Panc1 (cell line): ENCODE results near the gene HSD17B1. TPM values are rescaled to one million over a fixed set of nuclear protein-coding genes. Genes with fewer than 3 reads are reported as not detected.

ENCODE experiments used
- ATAC-seq: fragments of 200-7000 bp; cut with Tn5 transposase; 2 replicates; pipeline ENCODE4 v1.9.1; 2020; ENCODE audit warnings: mild to moderate bottlenecking, moderate library complexity
- BruUV-seq: library from RNA; stranded (reverse); fragments of 400-500 nt; replicated peaks from 2 replicates; lab custom pipeline; 2021; lab: Mats Ljungman, UMichigan
- CTCF ChIA-PET: fragments of 300-600 bp; sonication (Branson Sonifier 250); formaldehyde crosslinking; loops from one replicate; lab custom pipeline; 2022; ENCODE audit warnings: antibody characterized with exemption; lab: Charles Lee
- POLR2A ChIA-PET: fragments of 300-600 bp; sonication (Branson Sonifier 250); formaldehyde crosslinking; loops from one replicate; lab custom pipeline; 2022; ENCODE audit warnings: antibody characterized with exemption; lab: Charles Lee
- DNase-seq: peaks from one replicate; pipeline ENCODE4 v3.0.0-alpha.2; 2010; ENCODE audit warnings: low read depth, low spot score
- H3K27ac ChIP-seq: 2 replicates; pipeline ENCODE4 v1.5.1; 2011; ENCODE audit warnings: mild to moderate bottlenecking, low read length, inconsistent platforms
- H3K27me3 ChIP-seq: fragments of 200-500 bp; sonication (Bioruptor generic); 2 replicates; pipeline ENCODE4 v1.6.0; 2014; ENCODE audit warnings: low read length, inconsistent platforms; ENCODE audit not compliant: control insufficient read depth, insufficient read depth
- H3K36me3 ChIP-seq: fragments of 200-500 bp; sonication (Bioruptor generic); 2 replicates; pipeline ENCODE4 v1.5.1; 2014; ENCODE audit warnings: inconsistent platforms, mild to moderate bottlenecking, low read length, moderate library complexity; ENCODE audit not compliant: control insufficient read depth, insufficient read depth
- H3K4me1 ChIP-seq: 2 replicates; pipeline ENCODE4 v1.5.1; 2011; ENCODE audit warnings: inconsistent platforms, mild to moderate bottlenecking, low read length, moderate library complexity; ENCODE audit not compliant: control insufficient read depth, insufficient read depth
- H3K4me3 ChIP-seq, 2 experiments: 2 replicates each; pipeline ENCODE4 v1.5.1; 2011 to 2012; ENCODE audit warnings: low read depth in 2 of 2, low read length in 2 of 2, mild to moderate bottlenecking in 2 of 2, inconsistent platforms in 1 of 2, moderate library complexity in 1 of 2
- H3K9me3 ChIP-seq: fragments of 200-500 bp; sonication (Bioruptor generic); 2 replicates; pipeline ENCODE4 v1.5.1; 2014; ENCODE audit warnings: low read depth, mild to moderate bottlenecking, inconsistent platforms, low read length, moderate library complexity; ENCODE audit not compliant: control insufficient read depth, insufficient read depth
- CTCF ChIP-seq: fragments of 450-650 bp; IDR thresholded peaks from 2 replicates; pipeline ENCODE4 v1.5.1; 2017; ENCODE audit warnings: mild to moderate bottlenecking
- POLR2AphosphoS5 ChIP-seq: IDR thresholded peaks from 2 replicates; pipeline ENCODE4 v1.6.1; 2012; ENCODE audit warnings: mild to moderate bottlenecking, low read depth, low read length, moderate library complexity
- REST ChIP-seq, 2 experiments: IDR thresholded peaks; 2 replicates each; pipeline ENCODE4 v1.6.1; 2011 to 2012; ENCODE audit warnings: low read depth in 2 of 2, control low read depth in 1 of 2, low read length in 1 of 2, mild to moderate bottlenecking in 1 of 2, moderate library complexity in 1 of 2; ENCODE audit not compliant: insufficient read depth in 1 of 2
- SIN3A ChIP-seq: IDR thresholded peaks from 2 replicates; pipeline ENCODE4 v1.6.1; 2012; ENCODE audit warnings: low read depth, mild to moderate bottlenecking, low read length, moderate library complexity, borderline replicate concordance; ENCODE audit not compliant: insufficient read depth
- TCF7L2 ChIP-seq: IDR thresholded peaks from 2 replicates; pipeline ENCODE4 v1.6.1; 2011; ENCODE audit warnings: mild to moderate bottlenecking, low read depth, low read length, inconsistent platforms
- in situ Hi-C: cut with HindIII; loops from 2 replicates; pipeline ENCODE4 v1.10.0; 2016; ENCODE audit warnings: low sequenced_read_pairs, low pct_unique_long_range_greater_than_20kb
- intact Hi-C: fragments of 100-400 bp; cut with micrococcal nuclease; formaldehyde crosslinking; loops from one replicate; pipeline ENCODE4 v1.10.0; 2022; ENCODE audit not compliant: unreplicated experiment
- total RNA-seq: library from RNA; stranded (reverse); gene quantifications from one replicate; pipeline ENCODE4 v1.2.1, GENCODE V29; 2021; ENCODE audit not compliant: unreplicated experiment

HSD17B1 gene
- total RNA-seq, 1 experiment from 2014 or later: 5.4 TPM

DNA sequence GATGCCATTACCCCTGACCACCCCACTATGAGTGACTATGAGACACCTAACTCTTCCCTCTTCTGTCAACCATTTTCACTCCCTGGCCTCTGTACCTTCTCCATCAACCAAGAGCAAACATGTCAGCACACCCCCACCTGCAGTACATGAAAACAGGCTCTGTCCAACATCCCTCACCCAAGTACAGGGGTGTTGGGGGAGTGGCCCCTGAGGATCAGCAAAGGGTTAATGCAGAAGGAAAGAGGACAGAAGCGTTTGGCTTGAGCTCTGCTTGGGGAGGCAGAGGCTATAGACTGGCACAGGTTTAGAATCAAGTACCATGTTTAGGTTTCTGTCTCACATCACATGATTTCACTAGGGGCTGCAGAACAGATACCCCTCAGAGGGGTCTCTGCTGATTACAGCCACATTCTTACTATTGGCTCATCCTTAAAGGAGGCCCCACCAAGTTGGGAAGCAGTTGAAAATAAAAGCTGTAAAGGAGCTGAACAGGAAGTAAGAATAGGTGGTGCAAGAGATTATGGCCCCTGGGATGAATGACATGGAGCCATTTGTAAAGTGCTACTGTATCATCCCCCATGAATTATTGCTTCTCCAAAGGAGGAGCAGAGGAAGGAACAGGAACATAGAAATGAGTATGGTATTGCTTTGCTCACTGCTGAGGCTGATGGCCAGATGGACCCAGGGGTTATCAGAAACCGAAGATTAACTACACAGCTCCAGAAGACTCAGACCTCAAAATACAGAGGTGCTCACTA, 27.2 kb downstream of the HSD17B1 start:
- in situ Hi-C loops (no loop called here), intact Hi-C loops (loop anchor here (5.0 kb wide), 1 partner anchor 97 kb away; the partner anchor contains the start of gene PLEKHH3)
- ATAC-seq (no peak), DNase-seq (no peak)
- Histone ChIP-seq H3K4me3 (no peak overlapping the region), H3K27me3 (no peaks in the 10 kb centered on the region), H3K4me1 (peaks cover 8% of the 10 kb centered on the region), H3K36me3 (peaks cover 5% of the 10 kb centered on the region; the same call in 1 of the 2 replicates), H3K9me3 (no peaks in the 10 kb centered on the region), H3K27ac (no peak overlapping the region)
- POLR2A ChIA-PET: no interaction called here
- CTCF ChIA-PET: interaction anchor here (0.6 kb wide), 1 partner anchor 363 kb away, joined by 4 read pairs; no protein-coding TSS in a partner anchor
- BruUV-seq: no TSS peak
- TF ChIP-seq TCF7L2 (no peak), POLR2AphosphoS5 (no peak), SIN3A (no peak), REST (IDR thresholded peaks at IDR 0.05; ENCODE audit: insufficient read depth in 1 of 2, low read depth in 2 of 2, low read length in 1 of 2) (no peak), CTCF (no peak)

DNA sequence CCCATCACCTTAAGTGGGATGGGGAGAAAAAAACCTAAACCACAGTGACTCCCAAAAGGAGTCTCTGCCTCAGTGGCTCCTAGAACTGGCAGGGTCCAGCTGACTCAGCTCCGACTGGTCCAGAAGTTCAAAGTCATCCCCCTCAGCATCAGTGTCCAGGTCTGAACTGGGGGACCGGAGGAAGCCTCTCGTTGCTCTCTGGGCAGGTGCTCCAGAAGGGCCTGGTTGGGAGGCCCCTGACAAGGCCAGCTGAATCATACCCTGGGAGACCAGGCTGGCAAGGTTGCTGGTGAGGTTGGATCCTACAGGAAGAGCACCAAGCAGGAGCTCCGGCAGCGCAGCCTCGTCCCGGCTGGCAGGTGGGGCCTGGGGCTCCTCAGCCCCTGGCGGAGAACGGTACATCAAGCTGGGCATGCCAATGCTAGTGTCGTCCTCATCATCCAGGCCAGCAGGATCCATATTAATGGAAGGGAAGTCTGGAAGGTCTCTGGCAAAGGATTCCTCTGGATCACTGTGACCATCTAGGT, 29.1 kb downstream of the HSD17B1 start:
- in situ Hi-C loops: no loop called here
- intact Hi-C loops: no loop called here
- TF ChIP-seq REST (IDR thresholded peaks at IDR 0.05; ENCODE audit: insufficient read depth in 1 of 2, low read depth in 2 of 2, low read length in 1 of 2): no peak
- TF ChIP-seq TCF7L2: no peak
- no peak for TF ChIP-seq CTCF
- TF ChIP-seq SIN3A: no peak
- TF ChIP-seq POLR2AphosphoS5: no peak
- DNase-seq (no peak), ATAC-seq (no peak)
- Histone ChIP-seq H3K4me1 (peaks cover 2% of the 10 kb centered on the region; the same call in 1 of the 2 replicates), H3K4me3 (no peak overlapping the region), H3K27me3 (no peaks in the 10 kb centered on the region), H3K9me3 (no peaks in the 10 kb centered on the region), H3K27ac (no peak overlapping the region), H3K36me3 (peaks cover 7% of the 10 kb centered on the region)
- no TSS peak for BruUV-seq
- POLR2A ChIA-PET: interaction anchor here (0.7 kb wide), 1 partner anchor 321 kb away, joined by 4 read pairs; no protein-coding TSS in a partner anchor
- CTCF ChIA-PET: no interaction called here
